Hematopoietic multipotent progenitor cell treated with erythropoietin and hydrocortisone succinate and interleukin-3 and kit ligand, for 8 days (in vitro differentiated cells): ENCODE measurements around the gene CMTM3.
"Not testable (repeated sequence)": the region's sequence is repeated elsewhere in the genome, so short reads cannot be mapped to it uniquely, and the experiment has no call there.

Experiments used
- DNase-seq: peaks from one replicate; pipeline ENCODE4 v3.0.0-alpha.2; 2015

Gene CMTM3

GRCh38 chr16:66585481-66586239 lies 18.8 kb upstream of the CMTM3 start:
- no peak for DNase-seq

GRCh38 chr16:66587881-66588600 lies 16.5 kb upstream of the CMTM3 start:
- DNase-seq: no peak

- DNase-seq: peak; percentile 89
These were observed 15.4 kb upstream of the CMTM3 start for GRCh38 chr16:66588981-66589713.

- no peak for DNase-seq
These were observed 14.2 kb upstream of the CMTM3 start for GRCh38 chr16:66590322-66590721.

- no peak for DNase-seq
These were observed 13.5 kb upstream of the CMTM3 start for GRCh38 chr16:66591018-66591417.

GRCh38 chr16:66592241-66592640 lies 12.3 kb upstream of the CMTM3 start:
- DNase-seq: no peak

GRCh38 chr16:66592814-66593213 lies 11.7 kb upstream of the CMTM3 start:
- DNase-seq: no peak

- DNase-seq: no peak
These were observed 9.8 kb upstream of the CMTM3 start for GRCh38 chr16:66594739-66595138.

- not testable (repeated sequence) for DNase-seq
These were observed 7.9 kb upstream of the CMTM3 start for GRCh38 chr16:66596559-66596958.

- DNase-seq: no peak
These were observed 7.3 kb upstream of the CMTM3 start for GRCh38 chr16:66596986-66597848.

GRCh38 chr16:66598111-66598510 lies 6.4 kb upstream of the CMTM3 start:
- DNase-seq: no peak

- DNase-seq: no peak
These were observed 4.8 kb upstream of the CMTM3 start for GRCh38 chr16:66599726-66600125.

- DNase-seq: no peak
These were observed 4.0 kb upstream of the CMTM3 start for GRCh38 chr16:66600477-66600876.

GRCh38 chr16:66601471-66601870 lies 3.0 kb upstream of the CMTM3 start:
- DNase-seq: no peak

GRCh38 chr16:66603537-66604375 lies 748 bp upstream of the CMTM3 start:
- peak; percentile 34 for DNase-seq

GRCh38 chr16:66605177-66605978 lies 874 bp downstream of the CMTM3 start:
- no peak for DNase-seq

GRCh38 chr16:66605979-66606751 lies 1.7 kb downstream of the CMTM3 start:
- DNase-seq: no peak

- DNase-seq: peak; percentile 81
These were observed 4.0 kb downstream of the CMTM3 start for GRCh38 chr16:66608241-66609138.

- no peak for DNase-seq
These were observed 4.6 kb downstream of the CMTM3 start for GRCh38 chr16:66609139-66609510.
